Measurements from ENCODE around the gene EGR2. TPM values are rescaled to one million over a fixed set of nuclear protein-coding genes. Genes with fewer than 3 reads are reported as not detected.

The EGR2 gene
- polyA plus RNA-seq, 1 of the 3 experiments (the other 2 are of a cell fraction): 0.25 TPM

DNA sequence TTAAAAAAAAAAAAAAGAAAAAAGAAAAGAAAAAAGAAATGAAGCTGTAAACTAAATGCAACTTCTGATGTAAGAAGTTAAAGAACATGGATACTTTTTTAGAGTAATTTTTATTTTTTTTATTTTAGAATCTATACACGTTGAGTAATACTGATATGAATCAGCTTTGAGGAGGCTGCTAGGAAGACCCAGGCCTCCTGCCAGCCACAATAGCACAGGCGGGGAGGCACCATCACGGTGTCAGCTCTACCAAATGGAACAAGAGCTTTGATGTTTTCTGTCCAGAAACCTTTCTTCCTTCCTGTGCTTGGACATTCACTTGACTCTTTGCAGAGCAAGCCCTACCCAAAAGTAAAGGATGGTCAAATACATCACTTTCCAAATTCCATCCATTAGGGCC, 45.3 kb upstream of the EGR2 start:
- Histone ChIP-seq H3K79me2 (ENCODE audit: insufficient read depth) (no peaks in the 10 kb centered on the region), H3K27me3 (ENCODE audit: insufficient read depth) (no peaks in the 10 kb centered on the region; the same call in 1 of the 2 replicates), H3K9ac (no peak overlapping the region), H3K9me2 (no peaks in the 10 kb centered on the region), H2AFZ (ENCODE audit: low read depth) (no peak overlapping the region), H3K9me3 (no peaks in the 10 kb centered on the region), H3K4me2 (no peak overlapping the region), H4K20me1 (ENCODE audit: insufficient read depth) (no peaks in the 10 kb centered on the region), H3K4me1 (ENCODE audit: control insufficient read depth in 1 of 2, insufficient read depth in 2 of 2, low read depth in 1 of 2, low read length in 1 of 2) (no peaks in the 10 kb centered on the region; a peak in 1 of 4 replicates), H3K4me3 (ENCODE audit: low read depth in 2 of 2, low read length in 1 of 2) (no peak overlapping the region), H3K36me3 (replicated peaks in 1 of 2; ENCODE audit: control insufficient read depth in 1 of 2, insufficient read depth in 2 of 2, low read length in 1 of 2) (no peaks in the 10 kb centered on the region), H3K27ac (ENCODE audit: low read depth in 2 of 2, low read length in 1 of 2) (no peak overlapping the region), H3F3A (replicated peaks; ENCODE audit: insufficient read depth) (no peaks in the 10 kb centered on the region)
- no peak for TF ChIP-seq ELF1 (IDR thresholded peaks at IDR 0.05)
- TF ChIP-seq EP300 (IDR thresholded peaks at IDR 0.05; ENCODE audit: borderline replicate concordance in 1 of 2, low read depth in 1 of 2, low read length in 1 of 2): no peak
- TF ChIP-seq, protein P1, sequence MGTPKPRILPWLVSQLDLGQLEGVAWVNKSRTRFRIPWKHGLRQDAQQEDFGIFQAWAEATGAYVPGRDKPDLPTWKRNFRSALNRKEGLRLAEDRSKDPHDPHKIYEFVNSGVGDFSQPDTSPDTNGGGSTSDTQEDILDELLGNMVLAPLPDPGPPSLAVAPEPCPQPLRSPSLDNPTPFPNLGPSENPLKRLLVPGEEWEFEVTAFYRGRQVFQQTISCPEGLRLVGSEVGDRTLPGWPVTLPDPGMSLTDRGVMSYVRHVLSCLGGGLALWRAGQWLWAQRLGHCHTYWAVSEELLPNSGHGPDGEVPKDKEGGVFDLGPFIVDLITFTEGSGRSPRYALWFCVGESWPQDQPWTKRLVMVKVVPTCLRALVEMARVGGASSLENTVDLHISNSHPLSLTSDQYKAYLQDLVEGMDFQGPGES (IDR thresholded peaks at IDR 0.05; ENCODE audit: low read depth, low read length): no peak
- TF ChIP-seq GATA2 (CRISPR knock-in tag; IDR thresholded peaks at IDR 0.05): no peak
- TF ChIP-seq, protein P2, sequence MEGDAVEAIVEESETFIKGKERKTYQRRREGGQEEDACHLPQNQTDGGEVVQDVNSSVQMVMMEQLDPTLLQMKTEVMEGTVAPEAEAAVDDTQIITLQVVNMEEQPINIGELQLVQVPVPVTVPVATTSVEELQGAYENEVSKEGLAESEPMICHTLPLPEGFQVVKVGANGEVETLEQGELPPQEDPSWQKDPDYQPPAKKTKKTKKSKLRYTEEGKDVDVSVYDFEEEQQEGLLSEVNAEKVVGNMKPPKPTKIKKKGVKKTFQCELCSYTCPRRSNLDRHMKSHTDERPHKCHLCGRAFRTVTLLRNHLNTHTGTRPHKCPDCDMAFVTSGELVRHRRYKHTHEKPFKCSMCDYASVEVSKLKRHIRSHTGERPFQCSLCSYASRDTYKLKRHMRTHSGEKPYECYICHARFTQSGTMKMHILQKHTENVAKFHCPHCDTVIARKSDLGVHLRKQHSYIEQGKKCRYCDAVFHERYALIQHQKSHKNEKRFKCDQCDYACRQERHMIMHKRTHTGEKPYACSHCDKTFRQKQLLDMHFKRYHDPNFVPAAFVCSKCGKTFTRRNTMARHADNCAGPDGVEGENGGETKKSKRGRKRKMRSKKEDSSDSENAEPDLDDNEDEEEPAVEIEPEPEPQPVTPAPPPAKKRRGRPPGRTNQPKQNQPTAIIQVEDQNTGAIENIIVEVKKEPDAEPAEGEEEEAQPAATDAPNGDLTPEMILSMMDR (IDR thresholded peaks at IDR 0.05): no peak
- TF ChIP-seq, protein P3, sequence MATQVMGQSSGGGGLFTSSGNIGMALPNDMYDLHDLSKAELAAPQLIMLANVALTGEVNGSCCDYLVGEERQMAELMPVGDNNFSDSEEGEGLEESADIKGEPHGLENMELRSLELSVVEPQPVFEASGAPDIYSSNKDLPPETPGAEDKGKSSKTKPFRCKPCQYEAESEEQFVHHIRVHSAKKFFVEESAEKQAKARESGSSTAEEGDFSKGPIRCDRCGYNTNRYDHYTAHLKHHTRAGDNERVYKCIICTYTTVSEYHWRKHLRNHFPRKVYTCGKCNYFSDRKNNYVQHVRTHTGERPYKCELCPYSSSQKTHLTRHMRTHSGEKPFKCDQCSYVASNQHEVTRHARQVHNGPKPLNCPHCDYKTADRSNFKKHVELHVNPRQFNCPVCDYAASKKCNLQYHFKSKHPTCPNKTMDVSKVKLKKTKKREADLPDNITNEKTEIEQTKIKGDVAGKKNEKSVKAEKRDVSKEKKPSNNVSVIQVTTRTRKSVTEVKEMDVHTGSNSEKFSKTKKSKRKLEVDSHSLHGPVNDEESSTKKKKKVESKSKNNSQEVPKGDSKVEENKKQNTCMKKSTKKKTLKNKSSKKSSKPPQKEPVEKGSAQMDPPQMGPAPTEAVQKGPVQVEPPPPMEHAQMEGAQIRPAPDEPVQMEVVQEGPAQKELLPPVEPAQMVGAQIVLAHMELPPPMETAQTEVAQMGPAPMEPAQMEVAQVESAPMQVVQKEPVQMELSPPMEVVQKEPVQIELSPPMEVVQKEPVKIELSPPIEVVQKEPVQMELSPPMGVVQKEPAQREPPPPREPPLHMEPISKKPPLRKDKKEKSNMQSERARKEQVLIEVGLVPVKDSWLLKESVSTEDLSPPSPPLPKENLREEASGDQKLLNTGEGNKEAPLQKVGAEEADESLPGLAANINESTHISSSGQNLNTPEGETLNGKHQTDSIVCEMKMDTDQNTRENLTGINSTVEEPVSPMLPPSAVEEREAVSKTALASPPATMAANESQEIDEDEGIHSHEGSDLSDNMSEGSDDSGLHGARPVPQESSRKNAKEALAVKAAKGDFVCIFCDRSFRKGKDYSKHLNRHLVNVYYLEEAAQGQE (IDR thresholded peaks at IDR 0.05; ENCODE audit: low read depth, low read length): no peak
- TF ChIP-seq MXI1 (IDR thresholded peaks at IDR 0.05; ENCODE audit: low read depth, low read length): no peak
- TF ChIP-seq RFX5 (IDR thresholded peaks at IDR 0.05; ENCODE audit: low read length): no peak
- no peak for TF ChIP-seq CHD2 (IDR thresholded peaks at IDR 0.05; ENCODE audit: low read length, partially characterized antibody)
- TF ChIP-seq, protein P4, sequence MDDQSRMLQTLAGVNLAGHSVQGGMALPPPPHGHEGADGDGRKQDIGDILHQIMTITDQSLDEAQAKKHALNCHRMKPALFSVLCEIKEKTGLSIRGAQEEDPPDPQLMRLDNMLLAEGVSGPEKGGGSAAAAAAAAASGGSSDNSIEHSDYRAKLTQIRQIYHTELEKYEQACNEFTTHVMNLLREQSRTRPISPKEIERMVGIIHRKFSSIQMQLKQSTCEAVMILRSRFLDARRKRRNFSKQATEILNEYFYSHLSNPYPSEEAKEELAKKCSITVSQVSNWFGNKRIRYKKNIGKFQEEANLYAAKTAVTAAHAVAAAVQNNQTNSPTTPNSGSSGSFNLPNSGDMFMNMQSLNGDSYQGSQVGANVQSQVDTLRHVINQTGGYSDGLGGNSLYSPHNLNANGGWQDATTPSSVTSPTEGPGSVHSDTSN (IDR thresholded peaks at IDR 0.05): no peak
- TF ChIP-seq RCOR1 (IDR thresholded peaks at IDR 0.05; ENCODE audit: low read length): no peak
- TF ChIP-seq MEF2A (IDR thresholded peaks at IDR 0.05; ENCODE audit: borderline replicate concordance, low read depth): no peak
- TF ChIP-seq SIN3A (IDR thresholded peaks at IDR 0.05; ENCODE audit: borderline replicate concordance, low read depth, low read length): no peak
- CTCF ChIA-PET: no interaction called here
- POLR2A ChIA-PET: no interaction called here
- no peak for DNase-seq
- 59% methylated on average over 3 of the region's 3 CpGs for WGBS (ENCODE audit: low lambda C conversion rate)

Data from SK-N-SH (cell line).